Mesothelial cell of epicardium (in vitro differentiated cells): ENCODE data around the gene VEPH1. TPM values are rescaled to one million over a fixed set of nuclear protein-coding genes. Genes with fewer than 3 reads are reported as not detected.

ENCODE experiments used
- DNase-seq, 2 experiments: peaks; one replicate each; pipeline ENCODE4 v3.0.0; 2021; ENCODE audit warnings: low spot score in 2 of 2; ENCODE audit not compliant: unreplicated experiment in 2 of 2
- H3K27ac Mint-ChIP-seq: 2 replicates; pipeline ENCODE4 v1.8.0; 2021; ENCODE audit warnings: mixed read lengths
- H3K27me3 Mint-ChIP-seq: 2 replicates; pipeline ENCODE4 v1.8.0; 2021; ENCODE audit warnings: low read depth, mixed read lengths
- H3K36me3 Mint-ChIP-seq: 2 replicates; pipeline ENCODE4 v1.8.0; 2021; ENCODE audit warnings: mixed read lengths
- H3K4me1 Mint-ChIP-seq: 2 replicates; pipeline ENCODE4 v1.8.0; 2021; ENCODE audit warnings: mixed read lengths
- H3K4me3 Mint-ChIP-seq: 2 replicates; pipeline ENCODE4 v1.8.0; 2021; ENCODE audit warnings: mild to moderate bottlenecking, moderate library complexity, mixed read lengths
- H3K9me3 Mint-ChIP-seq: 2 replicates; pipeline ENCODE4 v1.8.0; 2021; ENCODE audit warnings: mixed read lengths
- total RNA-seq: library from RNA; stranded (reverse); gene quantifications from 3 replicates; pipeline ENCODE4 v1.2.1, GENCODE V29; 2021
- TF ChIP-seq, protein P1 (sequence below): fragments of 200-600 bp; sonication (generic); IDR thresholded peaks from one replicate; pipeline ENCODE4 v1.5.0; 2021; ENCODE audit warnings: antibody characterized with exemption; ENCODE audit not compliant: unreplicated experiment

The VEPH1 gene
- total RNA-seq, 1 donor from 2014 or later = 10.2 TPM

DNA sequence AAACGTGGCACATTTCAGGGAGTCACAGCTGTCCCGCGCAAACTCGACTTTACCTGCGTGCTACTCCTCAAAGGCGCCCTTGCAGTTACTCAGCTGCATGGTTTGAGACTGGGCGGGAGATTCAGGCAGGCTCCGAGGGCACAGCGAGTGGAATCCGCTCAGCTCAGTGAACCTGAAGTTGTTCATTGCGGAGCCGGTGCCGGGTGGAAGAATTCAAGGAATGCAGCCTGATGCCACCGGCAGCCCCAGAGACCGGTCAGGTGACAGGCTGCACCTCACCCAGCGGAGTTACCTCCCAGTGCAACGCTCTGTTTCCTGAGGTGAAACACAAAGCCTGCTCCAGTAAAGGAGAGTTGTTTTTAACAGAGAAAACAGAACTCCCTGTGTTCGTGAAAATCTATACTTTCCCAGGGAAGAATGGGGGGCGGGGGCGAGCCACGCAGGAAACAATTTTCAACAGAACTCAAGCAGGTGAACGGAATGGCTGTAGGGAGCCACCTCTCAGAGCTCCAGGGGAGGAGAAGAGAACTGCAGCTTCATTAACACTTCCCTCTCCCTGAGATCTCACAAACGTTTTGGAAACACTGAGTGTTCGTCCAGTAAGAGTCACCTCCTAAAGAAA, 3.8 kb downstream of the VEPH1 start:
- H3K9me3 Mint-ChIP-seq = no peaks in the 10 kb centered on the region
- H3K36me3 Mint-ChIP-seq = no peaks in the 10 kb centered on the region
- DNase-seq = peak; percentile 49 to 81
- TF ChIP-seq, protein P1, sequence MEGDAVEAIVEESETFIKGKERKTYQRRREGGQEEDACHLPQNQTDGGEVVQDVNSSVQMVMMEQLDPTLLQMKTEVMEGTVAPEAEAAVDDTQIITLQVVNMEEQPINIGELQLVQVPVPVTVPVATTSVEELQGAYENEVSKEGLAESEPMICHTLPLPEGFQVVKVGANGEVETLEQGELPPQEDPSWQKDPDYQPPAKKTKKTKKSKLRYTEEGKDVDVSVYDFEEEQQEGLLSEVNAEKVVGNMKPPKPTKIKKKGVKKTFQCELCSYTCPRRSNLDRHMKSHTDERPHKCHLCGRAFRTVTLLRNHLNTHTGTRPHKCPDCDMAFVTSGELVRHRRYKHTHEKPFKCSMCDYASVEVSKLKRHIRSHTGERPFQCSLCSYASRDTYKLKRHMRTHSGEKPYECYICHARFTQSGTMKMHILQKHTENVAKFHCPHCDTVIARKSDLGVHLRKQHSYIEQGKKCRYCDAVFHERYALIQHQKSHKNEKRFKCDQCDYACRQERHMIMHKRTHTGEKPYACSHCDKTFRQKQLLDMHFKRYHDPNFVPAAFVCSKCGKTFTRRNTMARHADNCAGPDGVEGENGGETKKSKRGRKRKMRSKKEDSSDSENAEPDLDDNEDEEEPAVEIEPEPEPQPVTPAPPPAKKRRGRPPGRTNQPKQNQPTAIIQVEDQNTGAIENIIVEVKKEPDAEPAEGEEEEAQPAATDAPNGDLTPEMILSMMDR = no peak
- peak overlapping the region; percentile 77 for H3K4me3 Mint-ChIP-seq
- peak overlapping the region; percentile 99 for H3K27ac Mint-ChIP-seq
- peaks cover 2% of the 10 kb centered on the region for H3K27me3 Mint-ChIP-seq
- H3K4me1 Mint-ChIP-seq = peaks cover 35% of the 10 kb centered on the region

DNA sequence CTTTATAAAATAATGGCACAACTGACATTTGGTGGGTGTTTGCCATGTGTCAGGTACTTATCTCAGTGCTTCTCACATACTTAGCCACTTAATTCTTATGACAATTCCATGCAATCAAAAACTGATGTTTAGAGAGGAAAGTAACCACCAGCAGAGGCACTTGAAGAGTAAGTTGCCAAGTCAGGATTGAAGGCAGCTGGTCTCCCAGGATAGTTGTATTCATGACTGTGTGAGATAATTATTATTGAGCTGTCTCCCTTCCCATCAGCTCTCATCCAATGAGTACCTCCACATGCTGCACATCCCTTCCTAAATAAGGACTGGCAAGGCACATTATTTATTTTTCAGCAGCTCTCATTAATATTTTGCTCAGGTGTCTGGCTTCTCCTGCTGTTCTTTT, 4.8 kb downstream of the VEPH1 start:
- H3K4me3 Mint-ChIP-seq = no peak overlapping the region
- no peaks in the 10 kb centered on the region for H3K36me3 Mint-ChIP-seq
- H3K27me3 Mint-ChIP-seq = peaks cover 2% of the 10 kb centered on the region
- peak overlapping the region; percentile 99 for H3K27ac Mint-ChIP-seq
- H3K9me3 Mint-ChIP-seq = no peaks in the 10 kb centered on the region
- no peak for DNase-seq
- TF ChIP-seq, protein P1 = no peak
- H3K4me1 Mint-ChIP-seq = peaks cover 36% of the 10 kb centered on the region

DNA sequence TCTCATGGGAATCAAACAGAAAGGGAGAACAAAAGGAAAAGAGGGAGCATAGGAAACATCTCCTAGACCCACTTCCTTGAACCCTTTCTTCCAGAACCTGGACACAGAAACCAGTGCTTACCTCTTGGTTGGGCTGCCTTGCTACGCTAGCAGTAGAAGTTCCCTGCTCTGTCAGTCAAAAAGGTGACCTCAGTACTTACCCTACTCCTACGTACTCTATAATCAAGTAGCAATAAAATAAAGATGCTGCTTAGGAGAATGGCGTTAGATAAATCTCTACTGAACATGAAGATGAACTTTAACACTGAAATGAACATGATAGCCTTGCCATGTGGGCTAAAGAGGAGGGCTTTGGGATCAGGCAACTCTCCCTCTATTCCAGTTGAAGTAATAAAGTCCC, 7.4 kb downstream of the VEPH1 start:
- H3K9me3 Mint-ChIP-seq = no peaks in the 10 kb centered on the region
- H3K36me3 Mint-ChIP-seq = no peaks in the 10 kb centered on the region
- no peak overlapping the region for H3K27ac Mint-ChIP-seq
- TF ChIP-seq, protein P1 = no peak
- H3K4me3 Mint-ChIP-seq = no peak overlapping the region
- no peak for DNase-seq
- H3K4me1 Mint-ChIP-seq = peaks cover 34% of the 10 kb centered on the region
- no peaks in the 10 kb centered on the region for H3K27me3 Mint-ChIP-seq

DNA sequence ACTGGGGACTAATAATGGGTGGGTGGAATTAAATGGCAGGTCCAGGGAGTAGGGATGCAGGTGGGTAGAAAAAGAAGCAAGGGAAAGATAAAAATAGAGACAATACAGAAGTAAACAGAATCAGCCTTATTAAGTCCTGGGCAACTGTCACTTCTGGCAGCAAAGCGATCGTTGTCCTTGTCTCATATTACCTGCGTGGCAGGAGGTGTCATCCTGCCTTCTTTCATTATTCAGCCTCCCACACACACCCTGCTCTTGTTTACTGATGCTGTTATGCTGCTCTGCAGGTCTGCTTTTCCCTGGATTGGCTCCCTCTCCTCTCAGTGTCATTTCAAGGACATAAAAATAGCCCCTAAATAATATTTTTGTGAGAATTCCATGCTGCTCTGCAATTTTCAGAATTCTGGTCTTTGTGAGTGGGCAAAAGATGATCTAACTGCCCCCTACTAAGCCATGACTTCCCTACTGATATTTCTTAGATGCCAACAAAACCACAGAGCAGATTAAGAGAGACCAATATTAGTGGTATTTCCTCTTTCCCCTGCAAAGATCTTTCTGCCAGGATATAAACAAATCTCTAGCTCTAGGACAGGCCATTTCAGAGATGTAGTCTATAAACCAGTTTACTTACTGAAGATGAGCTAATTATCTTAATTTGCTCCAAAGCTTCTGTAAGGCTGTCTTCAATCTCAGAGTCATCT, 8.5 kb downstream of the VEPH1 start:
- TF ChIP-seq, protein P1 = no peak
- H3K27me3 Mint-ChIP-seq = no peaks in the 10 kb centered on the region
- H3K4me1 Mint-ChIP-seq = peaks cover 28% of the 10 kb centered on the region
- no peak overlapping the region for H3K4me3 Mint-ChIP-seq
- DNase-seq = no peak
- H3K27ac Mint-ChIP-seq = no peak overlapping the region
- no peaks in the 10 kb centered on the region for H3K9me3 Mint-ChIP-seq
- no peaks in the 10 kb centered on the region for H3K36me3 Mint-ChIP-seq

DNA sequence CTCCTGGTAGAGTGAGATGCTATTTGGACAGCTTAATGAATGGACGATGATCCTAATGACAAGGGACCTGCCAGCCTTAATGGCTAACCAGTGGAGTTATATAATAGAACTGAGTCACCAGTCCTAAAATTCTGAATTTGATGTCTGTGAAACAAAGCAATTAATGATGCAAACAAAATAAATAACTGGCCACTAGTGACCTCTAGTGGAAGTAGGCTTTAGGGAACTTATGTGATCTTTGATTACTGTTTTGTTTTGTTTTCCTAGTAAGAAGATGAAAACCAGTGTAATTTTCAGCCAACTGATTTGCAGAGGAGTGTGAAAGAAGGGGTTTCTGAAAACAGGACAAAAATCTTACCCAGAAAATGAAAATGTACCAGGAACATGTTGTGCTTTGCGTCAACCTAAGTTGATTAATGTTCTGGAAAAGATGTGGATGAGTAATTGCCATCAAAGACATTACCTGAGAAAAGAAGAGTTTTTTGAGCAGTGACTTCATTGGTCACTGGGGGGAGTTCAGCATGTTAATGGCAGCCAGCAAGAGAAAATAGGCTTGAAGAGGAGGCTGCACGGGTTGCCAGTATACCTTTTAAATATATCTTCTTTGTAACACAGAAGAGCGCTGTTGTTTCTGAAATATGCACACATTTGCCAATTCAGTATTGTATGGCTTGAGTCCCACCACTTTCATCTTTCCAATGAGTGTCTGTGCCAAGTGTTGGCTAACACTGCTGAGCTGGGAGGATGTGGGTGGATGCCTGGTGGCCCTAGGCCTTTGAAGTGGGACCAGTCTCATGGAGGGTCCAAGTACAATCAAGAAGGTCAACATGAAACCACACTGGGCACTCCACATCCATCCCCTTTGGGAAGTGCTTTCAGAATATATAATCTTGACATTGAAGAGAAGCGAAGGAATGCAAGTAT, 9.3 kb downstream of the VEPH1 start:
- no peak for DNase-seq
- Mint-ChIP-seq H3K36me3 (no peaks in the 10 kb centered on the region), H3K9me3 (no peaks in the 10 kb centered on the region), H3K27me3 (no peaks in the 10 kb centered on the region), H3K4me3 (no peak overlapping the region), H3K27ac (peak overlapping the region; percentile 22), H3K4me1 (peaks cover 19% of the 10 kb centered on the region)
- TF ChIP-seq, protein P1 = peak; percentile 58
